T-helper 2 cell treated with Interferon-gamma antibody and Interleukin-4, amounts not matched to agents 100 ng/mL and 5 ng/mL, for 36 hours (primary cell): ENCODE measurements around the gene ME3. TPM values are rescaled to one million over a fixed set of nuclear protein-coding genes. Genes with fewer than 3 reads are reported as not detected.

ENCODE experiments used
- intact Hi-C: fragments of 100-400 bp; cut with micrococcal nuclease; formaldehyde crosslinking; loops from one replicate; pipeline ENCODE4 v1.15.1; 2023
- total RNA-seq: library from RNA; stranded (reverse); gene quantifications from 2 replicates; pipeline ENCODE4 v1.2.3, GENCODE V29; 2022

The ME3 gene
- total RNA-seq, 1 donor from 2014 or later: 0.95 TPM

DNA sequence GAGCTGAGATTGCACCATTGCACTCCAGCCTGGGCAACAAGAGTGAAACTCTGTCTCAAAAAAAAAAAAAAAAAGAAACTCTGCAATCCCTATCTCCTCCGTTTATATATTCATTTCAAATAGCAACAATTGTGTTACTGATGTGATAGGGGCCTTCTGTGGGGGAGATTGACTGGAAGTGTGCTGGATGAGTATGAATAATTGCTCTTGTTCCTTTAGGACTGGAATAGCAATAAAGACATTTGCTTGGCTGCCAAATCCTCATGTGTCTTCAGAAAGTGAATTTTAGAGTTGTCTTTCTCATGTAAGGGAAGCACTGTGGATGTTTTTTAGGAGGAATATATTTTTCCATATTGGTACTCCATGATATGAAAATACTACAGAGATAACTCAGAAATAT is 21.1 kb upstream of the ME3 start:
- intact Hi-C loops: no loop called here

DNA sequence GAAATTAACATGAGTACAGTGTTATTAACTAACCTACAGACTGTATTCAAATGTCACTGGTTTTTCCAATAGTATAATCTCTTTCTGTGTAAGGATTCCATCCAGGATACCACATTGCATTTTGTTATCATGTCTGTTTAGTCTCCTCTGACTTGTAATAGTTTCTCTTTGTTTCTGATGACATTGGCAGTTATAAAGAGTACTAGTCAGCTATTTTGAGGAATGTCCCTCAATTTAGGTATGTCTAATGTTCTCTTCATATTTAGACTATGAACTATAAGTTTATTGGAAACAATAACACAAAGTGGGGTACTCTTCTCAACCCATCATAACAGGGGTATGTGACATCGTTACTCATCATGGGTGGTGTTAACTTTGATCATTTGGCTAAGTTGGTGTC is 20.3 kb upstream of the ME3 start:
- intact Hi-C loops: no loop called here

DNA sequence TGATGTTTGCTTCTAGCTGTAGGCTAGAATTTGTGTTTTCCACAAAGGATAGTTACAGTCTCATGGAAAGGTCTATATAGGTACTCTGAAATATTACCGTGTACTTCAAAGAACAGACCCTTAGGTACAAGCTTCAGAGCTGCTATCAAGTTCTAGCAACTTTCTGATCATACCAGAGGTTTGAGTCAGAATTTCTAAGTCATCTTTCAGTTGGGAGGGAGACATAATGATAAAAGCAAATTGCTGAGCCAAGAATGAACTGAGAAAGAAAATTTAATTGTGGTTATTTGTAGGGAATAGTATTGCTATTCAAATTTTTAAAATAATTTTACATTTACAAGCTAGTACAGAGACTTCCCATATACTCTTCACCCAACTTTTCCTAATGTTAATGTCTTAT is 19.9 kb upstream of the ME3 start:
- intact Hi-C loops: no loop called here

DNA sequence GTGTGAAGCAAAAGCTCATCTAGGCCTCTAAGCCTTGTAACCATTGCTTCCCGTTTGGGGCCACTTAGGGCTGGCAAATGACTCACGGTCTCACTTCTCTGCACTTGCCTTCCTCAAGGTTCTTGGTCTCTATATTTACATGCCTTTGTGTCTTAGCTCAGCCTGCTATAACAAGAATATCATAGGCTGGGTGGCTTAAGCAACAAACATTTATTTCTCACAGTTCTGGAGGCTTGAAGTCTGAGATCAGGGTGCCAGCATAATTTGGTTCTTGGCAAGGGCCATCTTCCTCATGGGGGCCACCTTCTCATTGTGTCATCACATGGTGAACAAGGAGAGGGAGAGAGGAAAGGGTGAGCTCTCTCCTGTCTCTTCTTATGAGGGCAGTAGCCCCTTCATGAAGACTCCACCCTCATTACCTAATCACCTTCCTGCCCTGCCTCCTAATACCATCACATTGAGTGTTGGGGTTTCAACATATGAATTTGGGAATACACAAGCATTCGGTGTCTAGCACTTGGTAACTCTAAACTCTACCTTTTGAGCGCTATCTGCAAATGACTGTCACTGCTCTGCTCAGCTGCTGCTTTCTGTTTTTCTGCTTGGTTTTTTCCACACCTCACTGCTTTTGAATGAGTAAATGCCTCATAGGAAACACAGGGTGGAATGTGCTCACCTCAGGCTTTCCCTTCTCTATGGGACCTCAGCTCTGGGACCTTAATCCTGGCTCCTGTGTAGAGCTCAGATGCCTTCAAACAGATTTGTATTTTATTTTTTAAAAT is 16.2 kb upstream of the ME3 start:
- intact Hi-C loops: no loop called here

DNA sequence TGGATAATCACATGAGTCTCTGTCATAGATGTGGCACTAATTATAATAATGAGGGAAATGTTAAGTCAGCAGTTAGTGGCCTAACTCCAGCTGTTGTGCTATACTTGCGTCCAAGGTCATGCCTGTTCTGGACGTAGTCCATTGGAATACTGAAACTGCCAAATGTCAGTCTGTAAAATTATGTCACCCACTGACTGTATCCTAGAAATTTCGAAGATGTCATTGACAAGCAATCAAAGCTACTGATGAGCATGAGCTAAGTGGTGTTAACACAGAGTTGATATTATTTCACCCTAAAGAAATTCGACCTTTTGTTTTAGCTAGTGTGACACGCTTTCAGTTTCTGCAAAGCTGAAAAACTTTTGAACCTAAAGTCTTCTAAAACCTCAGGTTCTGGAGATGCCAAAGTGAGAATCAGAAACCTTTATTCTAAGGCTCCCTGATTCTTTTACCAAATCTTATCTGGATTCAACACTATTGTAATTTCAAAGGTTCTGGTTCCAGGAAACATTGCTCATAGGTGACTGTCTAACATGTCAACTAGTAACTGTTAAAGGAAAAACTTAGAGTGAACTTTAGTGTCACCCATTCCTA is 14.9 kb upstream of the ME3 start:
- intact Hi-C loops: no loop called here

DNA sequence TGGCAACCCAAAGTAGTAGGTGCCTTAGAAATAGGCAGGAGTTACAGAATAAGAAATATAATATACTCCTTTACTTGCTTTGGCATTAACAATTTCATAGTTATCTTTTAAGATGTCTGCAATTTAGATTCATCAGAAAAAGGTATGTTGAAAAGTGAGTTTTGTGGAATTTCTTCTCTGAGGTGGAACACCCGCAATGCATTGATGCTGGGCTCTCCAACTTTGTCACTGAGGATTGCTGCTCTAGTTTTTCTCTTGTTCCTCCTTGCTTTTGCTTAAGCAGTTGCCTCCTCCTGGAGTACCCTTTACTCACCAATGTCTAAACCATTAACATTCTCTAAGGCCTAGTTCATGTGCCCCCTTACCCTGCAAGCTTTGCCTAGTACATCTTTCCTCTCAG is 14.1 kb upstream of the ME3 start:
- intact Hi-C loops: no loop called here

DNA sequence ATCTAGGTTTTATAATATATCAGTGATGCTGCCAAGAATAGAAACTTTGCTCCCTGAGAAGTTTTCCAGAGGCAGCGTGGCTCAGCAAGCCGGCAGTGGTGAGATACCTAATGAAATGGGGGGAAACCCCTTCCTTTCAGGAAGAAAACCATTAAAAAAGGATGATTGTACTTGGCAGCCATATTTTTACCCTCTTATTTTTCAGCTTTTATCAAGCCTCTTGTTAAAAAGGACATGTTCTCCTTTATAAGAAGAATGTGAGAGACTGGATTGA is 9.0 kb upstream of the ME3 start:
- intact Hi-C loops: no loop called here

DNA sequence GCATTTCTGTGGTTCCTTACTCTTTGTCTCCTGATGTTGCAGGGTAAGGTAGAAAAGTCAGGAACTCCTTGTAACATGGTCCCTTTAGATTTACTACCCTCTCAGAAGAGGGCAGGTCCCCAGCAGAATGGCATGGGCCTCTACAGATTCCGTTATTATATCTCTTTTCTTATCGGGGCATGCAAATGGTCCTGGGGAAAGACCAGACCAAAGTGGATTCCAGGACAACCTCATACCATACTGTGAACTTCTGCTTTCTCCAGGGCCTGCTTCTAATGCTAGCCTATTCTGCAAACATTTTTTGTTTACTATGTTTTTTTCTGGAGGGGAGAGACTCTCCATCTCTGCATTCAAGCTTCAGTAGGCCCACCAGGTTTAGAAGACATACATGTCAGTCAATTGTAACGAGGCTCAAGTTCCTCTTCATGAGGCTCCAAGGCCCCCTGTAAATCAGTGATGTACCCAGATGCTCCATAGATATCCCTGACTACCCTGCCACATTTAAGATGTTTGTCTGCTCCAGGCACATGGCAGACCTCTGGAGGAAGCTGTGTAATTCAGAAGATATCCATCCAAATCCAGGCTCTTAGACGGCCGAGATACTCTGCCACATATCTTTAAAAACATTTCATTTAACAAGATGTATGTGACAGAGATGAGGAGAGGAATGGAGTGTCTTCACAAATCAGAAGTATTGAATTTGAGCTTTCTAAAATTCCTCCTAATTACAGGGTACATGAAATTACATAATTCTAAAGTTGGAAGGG is 8.5 kb upstream of the ME3 start:
- intact Hi-C loops: no loop called here

DNA sequence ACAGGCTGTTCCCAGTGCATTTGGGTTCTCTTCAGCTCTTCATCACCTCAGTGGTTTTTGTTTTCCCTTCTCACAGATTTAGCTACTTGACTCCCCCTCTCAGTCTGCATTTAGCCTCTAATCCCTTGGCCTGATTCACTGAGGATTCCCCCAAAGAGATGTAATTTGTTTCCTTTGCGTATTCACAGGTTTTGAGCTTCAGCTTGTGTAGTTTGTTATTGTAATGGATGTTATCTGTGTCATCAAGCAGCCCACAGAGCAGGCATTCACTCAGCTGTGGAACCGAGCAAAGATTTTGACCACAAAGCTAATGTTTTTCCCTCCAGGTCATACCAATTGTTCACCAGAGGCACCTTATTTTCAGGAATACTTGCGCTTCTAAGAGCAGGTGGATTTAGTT is 6.4 kb upstream of the ME3 start:
- intact Hi-C loops: loop anchor here (10.0 kb wide), 1 partner anchor 224 kb away; no protein-coding TSS in a partner anchor

DNA sequence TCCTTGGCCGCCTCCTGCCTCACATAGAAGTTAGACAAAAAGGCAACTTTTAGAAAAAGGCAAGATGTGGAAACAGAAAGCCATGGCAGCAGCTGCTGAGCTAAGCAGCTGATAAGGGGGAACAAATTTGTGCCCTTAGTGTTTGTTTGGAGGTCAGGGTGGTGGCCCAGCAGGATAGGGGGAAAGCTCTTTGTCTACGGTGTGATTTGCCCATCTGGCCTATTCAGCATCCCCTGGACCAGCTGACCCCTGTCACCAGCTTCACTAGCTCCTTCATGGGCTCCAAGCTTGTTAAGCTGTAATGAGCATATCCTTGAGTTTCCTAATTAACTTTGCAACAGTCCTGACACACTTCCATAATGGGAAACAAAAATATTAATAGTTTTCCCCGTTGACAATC is 5.9 kb upstream of the ME3 start:
- intact Hi-C loops: loop anchor here (10.0 kb wide), 1 partner anchor 223 kb away; no protein-coding TSS in a partner anchor

DNA sequence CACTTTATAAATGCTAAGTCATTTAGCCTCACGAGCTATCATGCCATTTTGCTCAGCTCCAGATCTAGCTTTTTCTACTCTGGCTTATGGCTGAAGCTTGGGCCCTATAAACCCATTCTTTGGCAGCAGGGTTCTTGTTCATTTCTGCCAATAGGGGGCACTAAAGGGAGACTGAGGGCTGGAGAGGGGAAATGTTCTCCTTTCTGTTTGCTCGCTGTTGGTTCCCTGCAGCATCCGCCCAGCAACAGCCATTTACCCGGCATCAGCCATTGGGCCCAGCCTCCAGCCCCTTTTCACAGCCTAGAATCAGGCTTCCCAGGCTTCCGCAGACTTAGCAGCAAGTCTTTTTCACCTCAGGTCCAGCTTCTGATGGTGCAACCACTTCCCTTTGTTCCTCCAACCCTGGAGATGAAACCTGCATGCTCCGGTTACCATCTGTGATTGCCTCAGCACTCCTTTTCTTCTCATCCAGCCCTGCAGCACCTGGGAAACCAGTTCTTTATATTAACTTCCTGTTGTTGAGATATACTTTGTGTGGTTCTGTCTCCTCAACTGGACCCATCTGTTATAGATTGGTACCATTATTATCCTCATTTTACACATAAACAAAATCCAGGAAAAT is 4.2 kb upstream of the ME3 start:
- intact Hi-C loops: loop anchor here (10.0 kb wide), 1 partner anchor 222 kb away; no protein-coding TSS in a partner anchor

DNA sequence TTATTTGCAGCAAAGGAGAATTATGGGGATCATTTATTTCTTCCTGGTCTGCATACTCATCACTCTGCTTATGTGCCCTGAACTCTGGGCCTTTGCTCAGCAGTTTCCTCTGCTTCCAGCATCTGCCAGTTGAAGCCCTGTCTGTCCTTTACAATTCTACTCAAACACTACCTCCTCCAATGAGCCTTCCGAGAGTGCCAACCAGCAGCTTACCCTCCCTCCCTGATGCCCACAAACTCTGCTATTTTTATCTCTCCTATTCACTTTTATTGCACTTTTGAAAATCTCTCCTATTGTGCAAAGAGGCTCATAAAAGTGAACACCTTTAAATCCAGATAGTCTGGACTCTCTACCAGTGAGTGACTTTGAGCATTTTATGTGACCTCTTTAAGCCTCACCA is 3.6 kb upstream of the ME3 start:
- intact Hi-C loops: loop anchor here (10.0 kb wide), 1 partner anchor 221 kb away; no protein-coding TSS in a partner anchor

DNA sequence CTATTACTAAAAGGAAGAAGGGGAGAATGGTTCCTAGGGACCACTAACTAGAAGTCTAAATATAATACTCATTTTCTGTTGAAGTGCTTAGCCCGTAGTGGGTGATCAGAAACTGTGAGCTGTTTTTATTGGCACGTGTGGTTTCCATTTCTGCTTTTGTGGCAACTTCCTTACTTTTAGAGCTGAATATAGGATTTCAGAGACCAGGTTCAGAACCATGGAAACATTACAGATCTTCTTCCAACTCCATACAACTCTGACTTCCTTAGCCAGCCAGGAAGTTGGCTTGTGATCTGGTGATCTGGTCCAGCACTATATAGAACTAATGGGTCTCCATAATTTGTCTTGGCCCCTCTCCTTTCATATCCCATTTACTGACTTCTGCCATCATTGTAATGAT is 2.6 kb upstream of the ME3 start:
- intact Hi-C loops: loop anchor here (10.0 kb wide), 1 partner anchor 220 kb away; no protein-coding TSS in a partner anchor

DNA sequence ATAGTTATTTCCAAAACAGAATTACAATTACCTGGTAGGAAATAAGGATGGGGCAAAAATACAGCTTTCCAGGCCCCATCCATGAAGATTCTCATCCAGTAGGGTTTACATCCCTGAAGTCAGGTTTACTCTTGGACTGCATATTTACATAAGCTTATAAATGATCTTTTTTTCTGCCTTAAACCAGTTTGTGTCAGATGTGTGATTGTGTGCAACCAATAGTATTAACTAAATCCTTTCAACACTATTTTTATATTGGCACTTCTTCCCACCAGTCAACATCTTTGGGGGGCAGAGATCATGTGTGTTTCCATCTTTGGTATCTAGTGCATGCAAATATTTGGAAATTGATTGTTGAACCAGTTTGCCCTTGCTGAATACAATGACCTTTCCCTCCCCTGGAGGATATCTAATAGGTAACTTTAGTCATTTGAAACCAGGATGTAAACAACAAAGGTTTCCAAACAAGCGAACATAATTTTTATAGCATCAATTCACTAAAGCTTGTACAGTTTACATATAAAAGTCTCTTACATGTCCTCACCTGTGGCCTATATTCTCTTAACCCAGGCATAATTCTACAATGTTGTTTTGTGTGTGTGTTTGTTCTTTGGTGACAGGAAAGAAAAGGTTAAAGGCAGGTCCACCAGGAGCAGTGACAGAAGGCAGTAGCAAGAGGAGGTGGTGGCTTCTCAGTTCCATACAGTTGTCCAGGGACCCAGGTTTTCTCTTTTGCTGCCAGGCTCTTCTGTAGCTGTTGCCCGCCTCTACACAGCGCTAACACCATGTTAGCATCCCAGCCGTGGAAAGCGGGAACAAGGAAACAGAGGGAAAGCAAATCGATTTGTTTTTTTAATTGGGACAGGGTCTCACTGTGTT is 1.7 kb upstream of the ME3 start:
- intact Hi-C loops: loop anchor here (5.0 to 10.0 kb wide), 2 partner anchors 133 to 219 kb away; no protein-coding TSS in a partner anchor

DNA sequence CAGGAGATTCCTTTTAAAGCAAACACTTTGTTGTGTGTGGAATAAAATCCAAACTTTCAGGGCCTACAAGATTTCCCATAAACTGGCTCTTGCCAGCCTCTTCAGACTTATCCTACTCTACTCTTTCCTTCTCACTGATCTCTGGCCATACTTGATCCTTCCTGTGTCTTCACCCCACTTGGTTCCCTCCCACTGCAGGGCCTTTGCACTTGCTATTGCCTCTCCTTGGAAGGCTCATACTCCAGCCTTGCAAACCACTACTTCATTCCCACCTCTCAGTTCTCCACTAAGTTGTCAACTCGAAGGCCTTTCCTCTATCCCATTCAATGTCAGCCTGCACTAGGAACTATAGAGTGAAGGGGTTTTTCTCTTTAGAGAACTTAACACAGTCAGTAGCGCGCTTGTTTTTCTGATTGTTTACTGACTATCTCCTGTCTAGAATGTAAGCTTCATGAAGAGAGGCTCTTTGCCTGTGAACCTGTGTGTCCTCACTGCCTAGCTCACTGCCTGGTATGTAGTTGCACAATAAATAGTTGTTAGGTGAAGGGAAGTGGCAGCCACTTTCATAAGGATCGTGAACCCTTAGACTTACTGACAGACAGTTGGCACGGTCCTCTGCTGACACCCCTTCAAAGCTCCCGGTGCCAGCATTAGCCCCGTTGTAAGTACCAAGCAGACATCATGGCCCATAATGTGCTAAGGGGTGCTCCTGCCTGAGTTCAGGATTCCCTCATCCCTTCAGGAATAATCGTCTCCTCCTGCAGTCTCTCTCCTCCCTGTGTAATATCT is 833 bp upstream of the ME3 start:
- intact Hi-C loops: loop anchor here (5.0 to 10.0 kb wide), 2 partner anchors 134 to 218 kb away; no protein-coding TSS in a partner anchor

DNA sequence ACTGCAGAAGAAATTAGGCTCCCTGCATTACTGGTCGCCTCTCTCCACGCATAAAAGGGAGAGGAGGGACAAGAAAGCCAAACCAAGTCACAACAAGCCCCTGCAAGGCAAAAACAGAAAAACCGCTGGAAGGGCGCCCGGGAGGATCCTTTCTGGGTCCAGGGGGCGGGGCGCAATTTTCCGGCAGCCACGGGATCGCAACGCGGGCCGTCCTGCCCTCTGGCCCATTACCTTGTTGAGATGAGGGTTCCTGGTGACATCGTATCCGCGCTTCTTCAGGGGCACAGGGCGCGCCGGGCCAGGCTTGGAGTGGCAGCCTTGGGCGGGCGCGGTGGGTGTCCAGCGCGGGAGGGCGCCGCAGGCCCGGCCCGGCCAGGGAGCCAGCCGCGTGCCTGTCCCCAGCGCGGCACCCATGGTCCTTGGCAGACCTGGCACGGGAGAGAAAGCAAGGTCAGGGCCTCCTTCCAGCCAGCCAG is 847 bp downstream of the ME3 start:
- intact Hi-C loops: loop anchor here (5.0 to 10.0 kb wide), 2 partner anchors 136 to 217 kb away; no protein-coding TSS in a partner anchor

DNA sequence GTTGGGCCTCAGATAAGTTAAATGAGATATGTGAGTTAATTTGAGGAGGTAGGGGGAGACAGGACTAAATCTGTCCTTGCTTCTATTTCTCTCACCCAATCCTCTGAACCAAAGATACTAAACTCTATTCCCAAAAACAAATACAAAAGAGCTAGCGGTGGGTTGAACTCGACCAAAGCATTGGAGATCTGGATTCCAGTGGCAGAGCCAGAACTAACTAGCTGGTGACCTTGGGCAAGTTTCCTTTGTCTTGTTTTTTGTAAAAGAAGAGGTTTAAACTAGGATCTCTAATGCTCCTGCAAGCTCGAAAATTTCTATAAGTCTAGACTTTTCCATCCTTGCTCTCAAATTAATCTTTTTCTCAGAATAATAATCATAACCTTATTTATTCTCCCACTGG is 1.5 kb downstream of the ME3 start:
- intact Hi-C loops: loop anchor here (5.0 to 10.0 kb wide), 2 partner anchors 136 to 216 kb away; no protein-coding TSS in a partner anchor

DNA sequence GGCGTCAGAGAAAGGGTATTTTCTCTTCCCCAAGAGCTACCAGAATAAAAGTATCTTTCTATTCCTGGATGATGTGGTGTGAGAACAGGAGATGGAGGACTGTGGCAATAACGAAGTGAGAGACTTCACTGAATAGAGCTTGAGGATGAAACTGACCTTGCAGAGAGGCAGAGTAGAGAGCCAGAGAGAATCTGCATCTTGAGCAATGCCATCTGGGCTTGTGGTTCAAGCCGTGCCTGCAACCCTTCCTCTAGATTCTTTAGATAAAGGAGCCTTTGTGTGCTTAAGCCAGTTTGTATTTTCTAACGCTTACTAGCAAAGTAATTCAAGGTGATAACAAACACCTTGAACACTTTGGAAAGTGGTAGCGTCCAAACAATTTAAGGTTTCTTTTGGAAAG is 2.2 kb downstream of the ME3 start:
- intact Hi-C loops: loop anchor here (5.0 to 10.0 kb wide), 2 partner anchors 137 to 215 kb away; no protein-coding TSS in a partner anchor

DNA sequence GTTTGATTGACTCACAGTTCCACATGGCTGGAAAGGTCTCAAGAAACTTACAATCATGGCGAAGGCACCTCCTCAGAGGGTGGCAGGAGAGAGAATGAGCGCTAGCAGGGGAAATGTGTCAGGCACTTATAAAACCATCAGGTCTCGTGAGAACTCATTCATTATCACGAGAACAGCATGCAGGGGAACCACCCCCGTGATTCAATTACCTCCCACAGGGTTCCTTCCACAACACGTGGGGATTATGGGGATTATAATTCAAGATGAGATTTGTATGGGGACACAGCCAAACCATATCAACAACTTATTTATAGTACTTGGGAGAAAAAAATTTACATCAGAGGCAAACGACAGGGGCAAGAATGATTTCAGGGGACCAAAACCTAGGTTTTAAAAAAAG is 3.0 kb downstream of the ME3 start:
- intact Hi-C loops: no loop called here

DNA sequence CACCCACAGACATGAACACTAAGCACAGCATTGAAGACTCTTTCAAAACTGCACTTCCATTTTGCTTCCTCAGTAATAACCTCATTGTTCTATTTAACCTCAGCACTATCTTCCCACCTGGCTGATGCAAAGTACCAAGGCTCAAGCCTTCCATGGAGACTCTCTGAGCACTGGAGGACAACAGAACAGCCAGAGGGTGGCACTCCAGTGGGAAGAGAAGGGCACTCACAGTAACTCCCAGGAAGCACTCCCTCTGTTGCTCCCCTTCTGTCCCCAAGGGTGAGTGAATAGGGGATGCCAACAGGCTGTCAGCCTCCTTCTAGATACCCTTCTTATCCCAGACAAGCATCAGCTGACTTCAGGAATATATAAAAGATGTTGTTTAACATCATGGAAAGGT is 3.5 kb downstream of the ME3 start:
- intact Hi-C loops: no loop called here
